GM12891 (cell line): ENCODE data around the gene TNFRSF25.

Experiments
- PAX5 ChIP-seq: IDR thresholded peaks from 2 replicates; pipeline ENCODE4 v1.6.1; 2011; ENCODE audit warnings: low read length, moderate library complexity, mild to moderate bottlenecking; ENCODE audit not compliant: insufficient read depth, severe bottlenecking
- POLR2A ChIP-seq: IDR thresholded peaks from 2 replicates; pipeline ENCODE4 v1.6.1; 2011; ENCODE audit warnings: low read depth, low read length, control low read depth
- POLR2AphosphoS5 ChIP-seq: IDR thresholded peaks from 2 replicates; pipeline ENCODE4 v1.6.1; 2011; ENCODE audit warnings: low read depth, low read length, control low read depth
- SPI1 ChIP-seq: IDR thresholded peaks from 2 replicates; pipeline ENCODE4 v1.6.1; 2011; ENCODE audit warnings: low read depth, low read length, control low read depth
- TAF1 ChIP-seq: IDR thresholded peaks from 2 replicates; pipeline ENCODE4 v1.6.1; 2011; ENCODE audit warnings: low read depth, low read length, control low read depth

DNA sequence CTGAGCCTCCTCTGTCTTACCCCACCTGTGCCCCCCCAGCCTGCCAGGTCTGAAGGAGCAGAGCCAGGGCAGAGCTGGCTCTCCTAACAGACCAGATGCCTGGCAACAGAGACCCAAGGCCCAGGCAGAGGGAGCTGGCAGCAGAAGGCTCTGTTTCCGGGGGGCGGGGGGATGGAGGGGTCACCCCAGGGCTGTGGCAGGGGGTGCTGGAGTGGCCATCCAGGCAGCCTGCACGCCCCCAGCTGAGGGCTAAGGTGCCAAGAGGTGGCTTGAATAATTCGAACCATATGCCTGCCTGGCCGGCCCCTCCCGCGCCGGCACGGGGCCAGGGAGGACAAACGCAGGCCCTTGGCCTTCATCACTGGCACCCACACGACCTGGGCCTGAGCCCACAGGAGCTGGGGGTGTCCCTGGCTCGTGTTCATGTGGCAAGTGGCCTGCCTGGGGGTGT, 41.5 kb upstream of the TNFRSF25 start:
- no peak for TF ChIP-seq TAF1
- no peak for TF ChIP-seq POLR2AphosphoS5
- no peak for TF ChIP-seq POLR2A
- no peak for TF ChIP-seq SPI1
- no peak for TF ChIP-seq PAX5
